PFSK-1 (cell line): ENCODE results near the gene FABP7.

ENCODE experiments used
- POLR2AphosphoS5 ChIP-seq: IDR thresholded peaks from 2 replicates; pipeline ENCODE4 v1.6.1; 2012; ENCODE audit warnings: low read depth, mild to moderate bottlenecking, control low read depth, low read length, moderate library complexity
- SIN3A ChIP-seq: IDR thresholded peaks from 2 replicates; pipeline ENCODE4 v1.6.1; 2012; ENCODE audit warnings: mild to moderate bottlenecking, low read length, moderate library complexity, borderline replicate concordance; ENCODE audit not compliant: insufficient read depth
- TAF1 ChIP-seq: IDR thresholded peaks from 2 replicates; pipeline ENCODE4 v1.6.1; 2012; ENCODE audit warnings: low read length, control low read depth, borderline replicate concordance; ENCODE audit not compliant: insufficient read depth

- TF ChIP-seq SIN3A (no peak), POLR2AphosphoS5 (no peak), TAF1 (no peak)
Observed at GRCh38 chr6:122785891-122786290, 6.4 kb downstream of the FABP7 start.
